DOHH2 (cell line): Measurements from ENCODE around the gene PADI4.

Source experiments
- EZH2phosphoT487 ChIP-seq: fragments of 200-600 bp; sonication (generic); IDR thresholded peaks from 2 replicates; pipeline ENCODE4 v1.6.1; 2017; ENCODE audit warnings: borderline replicate concordance, mild to moderate bottlenecking, antibody characterized with exemption, low read length, moderate library complexity, mixed read lengths
- TF ChIP-seq, protein P1 (sequence below): fragments of 200-600 bp; sonication (generic); IDR thresholded peaks from one replicate; pipeline ENCODE4 v1.5.1; 2014; ENCODE audit warnings: antibody characterized with exemption, mild to moderate bottlenecking, low read depth, low read length; ENCODE audit not compliant: poor library complexity, severe bottlenecking

DNA sequence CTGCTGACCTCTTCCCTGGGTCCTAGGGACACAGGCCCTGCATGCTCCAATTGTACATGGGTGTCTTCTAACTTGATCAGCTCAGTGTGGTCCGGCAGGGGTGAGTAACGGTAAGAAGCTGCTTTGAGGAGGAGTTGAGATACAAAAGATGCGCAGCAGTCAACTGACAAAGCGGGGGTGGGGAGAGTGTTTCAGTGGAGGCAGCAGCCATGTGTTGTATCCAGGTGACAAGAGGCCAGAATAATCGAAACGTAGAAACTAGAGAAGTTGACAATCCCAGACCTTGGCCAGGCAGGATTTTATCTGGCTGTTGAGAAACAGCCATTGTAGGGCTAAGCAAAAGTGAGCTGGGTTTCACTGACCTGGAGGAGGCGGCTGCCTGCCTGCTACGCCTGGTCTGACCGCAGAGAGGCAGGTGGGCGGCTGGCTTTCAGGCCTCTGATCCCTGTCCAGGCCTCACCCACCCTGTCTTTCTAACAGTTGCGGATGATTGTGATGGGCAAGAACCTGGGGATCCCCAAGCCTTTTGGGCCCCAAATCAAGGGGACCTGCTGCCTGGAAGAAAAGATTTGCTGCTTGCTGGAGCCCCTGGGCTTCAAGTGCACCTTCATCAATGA, 92.8 kb downstream of the PADI4 start:
- TF ChIP-seq, protein P1, sequence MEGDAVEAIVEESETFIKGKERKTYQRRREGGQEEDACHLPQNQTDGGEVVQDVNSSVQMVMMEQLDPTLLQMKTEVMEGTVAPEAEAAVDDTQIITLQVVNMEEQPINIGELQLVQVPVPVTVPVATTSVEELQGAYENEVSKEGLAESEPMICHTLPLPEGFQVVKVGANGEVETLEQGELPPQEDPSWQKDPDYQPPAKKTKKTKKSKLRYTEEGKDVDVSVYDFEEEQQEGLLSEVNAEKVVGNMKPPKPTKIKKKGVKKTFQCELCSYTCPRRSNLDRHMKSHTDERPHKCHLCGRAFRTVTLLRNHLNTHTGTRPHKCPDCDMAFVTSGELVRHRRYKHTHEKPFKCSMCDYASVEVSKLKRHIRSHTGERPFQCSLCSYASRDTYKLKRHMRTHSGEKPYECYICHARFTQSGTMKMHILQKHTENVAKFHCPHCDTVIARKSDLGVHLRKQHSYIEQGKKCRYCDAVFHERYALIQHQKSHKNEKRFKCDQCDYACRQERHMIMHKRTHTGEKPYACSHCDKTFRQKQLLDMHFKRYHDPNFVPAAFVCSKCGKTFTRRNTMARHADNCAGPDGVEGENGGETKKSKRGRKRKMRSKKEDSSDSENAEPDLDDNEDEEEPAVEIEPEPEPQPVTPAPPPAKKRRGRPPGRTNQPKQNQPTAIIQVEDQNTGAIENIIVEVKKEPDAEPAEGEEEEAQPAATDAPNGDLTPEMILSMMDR: no peak
- TF ChIP-seq EZH2phosphoT487: no peak
